H9 (cell line): ENCODE measurements around the gene GSTA4. TPM values are rescaled to one million over a fixed set of nuclear protein-coding genes. Genes with fewer than 3 reads are reported as not detected.

Experiments
- DNase-seq: peaks from one replicate; pipeline ENCODE4 v3.0.0-alpha.2; 2017
- H2AFZ ChIP-seq: one replicate; pipeline ENCODE4 v1.6.1; 2013; ENCODE audit warnings: mild to moderate bottlenecking, low read length, control low read depth, moderate library complexity
- H2AK5ac ChIP-seq: 2 replicates; pipeline ENCODE4 v1.6.1; 2013; ENCODE audit warnings: low read length, control low read depth, mixed read lengths; ENCODE audit not compliant: insufficient read length
- H2BK120ac ChIP-seq: one replicate; pipeline ENCODE4 v1.6.1; 2013; ENCODE audit warnings: low read depth, mild to moderate bottlenecking, low read length, control low read depth, inconsistent platforms; ENCODE audit not compliant: poor library complexity, severe bottlenecking
- H2BK12ac ChIP-seq: 2 replicates; pipeline ENCODE4 v1.6.1; 2013; ENCODE audit warnings: low read length, control low read depth, mixed read lengths, low read depth; ENCODE audit not compliant: insufficient read length
- H2BK15ac ChIP-seq: 2 replicates; pipeline ENCODE4 v1.6.1; 2013; ENCODE audit warnings: low read depth, low read length, control low read depth
- H2BK20ac ChIP-seq: one replicate; pipeline ENCODE4 v1.6.1; 2013; ENCODE audit warnings: low read depth, mild to moderate bottlenecking, low read length, control low read depth, inconsistent platforms; ENCODE audit not compliant: poor library complexity, severe bottlenecking
- H2BK5ac ChIP-seq: 2 replicates; pipeline ENCODE4 v1.6.1; 2013; ENCODE audit warnings: low read length, control low read depth, mixed read lengths; ENCODE audit not compliant: insufficient read length
- H3K14ac ChIP-seq: 2 replicates; pipeline ENCODE4 v1.6.1; 2013; ENCODE audit warnings: low read length, control low read depth; ENCODE audit not compliant: insufficient read depth
- H3K18ac ChIP-seq: 2 replicates; pipeline ENCODE4 v1.6.1; 2013; ENCODE audit warnings: low read depth, mild to moderate bottlenecking, mixed read lengths, low read length, control low read depth; ENCODE audit not compliant: insufficient read length
- H3K23ac ChIP-seq: 2 replicates; pipeline ENCODE4 v1.6.1; 2013; ENCODE audit warnings: low read length, control low read depth, mixed read lengths, low read depth; ENCODE audit not compliant: insufficient read length
- H3K23me2 ChIP-seq: 2 replicates; pipeline ENCODE4 v1.6.1; 2013; ENCODE audit warnings: low read depth, mild to moderate bottlenecking, mixed read lengths, low read length, control low read depth; ENCODE audit not compliant: insufficient read length, poor library complexity, severe bottlenecking
- H3K27ac ChIP-seq: 2 replicates; pipeline ENCODE4 v1.5.1; 2013; ENCODE audit warnings: low read length, control low read depth, mixed read lengths, low read depth; ENCODE audit not compliant: insufficient read length
- H3K27me3 ChIP-seq: 2 replicates; pipeline ENCODE4 v1.6.1; 2013; ENCODE audit warnings: low read length, control low read depth, inconsistent platforms; ENCODE audit not compliant: insufficient read depth
- H3K4ac ChIP-seq: 2 replicates; pipeline ENCODE4 v1.6.1; 2013; ENCODE audit warnings: low read depth, mild to moderate bottlenecking, control low read depth, inconsistent platforms, low read length, moderate library complexity
- H3K4me1 ChIP-seq: 2 replicates; pipeline ENCODE4 v1.6.1; 2013; ENCODE audit warnings: low read length, control low read depth, inconsistent platforms; ENCODE audit not compliant: insufficient read depth
- H3K4me2 ChIP-seq: 2 replicates; pipeline ENCODE4 v1.6.1; 2013; ENCODE audit warnings: low read length, control low read depth, mixed read lengths; ENCODE audit not compliant: insufficient read length, insufficient read depth
- H3K56ac ChIP-seq: 2 replicates; pipeline ENCODE4 v1.6.1; 2013; ENCODE audit warnings: low read depth, mild to moderate bottlenecking, mixed read lengths, low read length, control low read depth; ENCODE audit not compliant: insufficient read length
- H3K79me1 ChIP-seq: 2 replicates; pipeline ENCODE4 v1.6.1; 2013; ENCODE audit warnings: low read depth, mild to moderate bottlenecking, moderate library complexity, low read length, control low read depth, inconsistent platforms; ENCODE audit not compliant: insufficient read depth, poor library complexity, severe bottlenecking
- H3K79me2 ChIP-seq: 2 replicates; pipeline ENCODE4 v1.6.1; 2013; ENCODE audit warnings: low read length, control low read depth, inconsistent platforms; ENCODE audit not compliant: insufficient read depth
- H3K9ac ChIP-seq: 2 replicates; pipeline ENCODE4 v1.6.1; 2013; ENCODE audit warnings: low read length, control low read depth, mixed read lengths; ENCODE audit not compliant: insufficient read length; ENCODE audit errors: extremely low read depth
- H3K9me3 ChIP-seq: one replicate; pipeline ENCODE4 v1.6.1; 2013; ENCODE audit warnings: low read depth, low read length, inconsistent platforms; ENCODE audit not compliant: control insufficient read depth
- H3T11ph ChIP-seq: one replicate; pipeline ENCODE4 v1.6.1; 2013; ENCODE audit warnings: mild to moderate bottlenecking, low read length, control low read depth, inconsistent platforms
- H4K20me1 ChIP-seq: one replicate; pipeline ENCODE4 v1.6.1; 2013; ENCODE audit not compliant: control insufficient read depth, insufficient read length, insufficient read depth
- H4K5ac ChIP-seq: 2 replicates; pipeline ENCODE4 v1.6.1; 2013; ENCODE audit warnings: low read depth, mild to moderate bottlenecking, mixed read lengths, low read length, control low read depth; ENCODE audit not compliant: insufficient read length
- H4K8ac ChIP-seq: replicated peaks from 2 replicates; pipeline ENCODE4 v1.6.1; 2013; ENCODE audit warnings: low read length, control low read depth, mixed read lengths, low read depth; ENCODE audit not compliant: insufficient read length
- H4K91ac ChIP-seq: 2 replicates; pipeline ENCODE4 v1.6.1; 2013; ENCODE audit warnings: low read depth, mild to moderate bottlenecking, moderate library complexity, mixed read lengths, low read length, control low read depth; ENCODE audit not compliant: insufficient read length
- H3K27ac Mint-ChIP-seq, 3 experiments: 2 replicates in 2 of 3; 3 replicates in 1 of 3; pipeline ENCODE4 v1.8.0; 2020 to 2021; ENCODE audit warnings: mixed read lengths in 3 of 3, mild to moderate bottlenecking in 1 of 3, moderate library complexity in 1 of 3
- H3K27me3 Mint-ChIP-seq: 2 replicates; pipeline ENCODE4 v1.8.0; 2021; ENCODE audit warnings: low read depth, mild to moderate bottlenecking, moderate library complexity, mixed read lengths
- H3K36me3 Mint-ChIP-seq, 3 experiments: 2 replicates in 2 of 3; 3 replicates in 1 of 3; pipeline ENCODE4 v1.8.0; 2020 to 2021; ENCODE audit warnings: low read depth in 3 of 3, mixed read lengths in 3 of 3; ENCODE audit not compliant: insufficient read depth in 1 of 3
- H3K4me1 Mint-ChIP-seq, 2 experiments: 2 replicates each; pipeline ENCODE4 v1.8.0; 2020; ENCODE audit warnings: mixed read lengths in 2 of 2
- H3K4me3 Mint-ChIP-seq, 2 experiments: 2 replicates in 1 of 2; 3 replicates in 1 of 2; pipeline ENCODE4 v1.8.0; 2020 to 2021; ENCODE audit warnings: mild to moderate bottlenecking in 2 of 2, mixed read lengths in 2 of 2, moderate library complexity in 1 of 2
- H3K9me3 Mint-ChIP-seq, 2 experiments: 2 replicates in 1 of 2; 3 replicates in 1 of 2; pipeline ENCODE4 v1.8.0; 2020; ENCODE audit warnings: mild to moderate bottlenecking in 2 of 2, mixed read lengths in 2 of 2, moderate library complexity in 1 of 2
- CTCF ChIP-seq: fragments of 200-600 bp; sonication (generic); conservative IDR thresholded peaks from 3 replicates; pipeline ENCODE4 v1.8.0; 2021; ENCODE audit warnings: antibody characterized with exemption, mild to moderate bottlenecking
- WGBS: extraction: QIAGEN DNeasy Blood & Tissue Kit; methylation state at CpG from one replicate; pipeline ENCODE4 v1.1.7; 2013; ENCODE audit warnings: missing lambda C conversion rate, low lambda C conversion rate, mixed read lengths; ENCODE audit not compliant: insufficient read length; ENCODE audit errors: extremely low coverage; 5-methylcytosine and 5-hydroxymethylcytosine counted together
- total RNA-seq: library from RNA; stranded (reverse); gene quantifications from 2 replicates; pipeline ENCODE4 v1.2.1, GENCODE V29; 2021

The GSTA4 gene
- total RNA-seq, 1 experiment from 2014 or later, result 32.1 TPM

GRCh38 chr6:52984247-52984646 is 10.8 kb downstream of the GSTA4 start:
- Histone ChIP-seq H3K56ac (no peak overlapping the region), H2AFZ (no peak overlapping the region), H2AK5ac (no peak overlapping the region), H3K27me3 (no peaks in the 10 kb centered on the region; the same call in 1 of the 2 replicates), H4K91ac (no peak overlapping the region), H3K79me2 (no peaks in the 10 kb centered on the region), H3K4me2 (no peak overlapping the region), H3T11ph (no peak overlapping the region), H2BK120ac (no peak overlapping the region), H3K9me3 (no peaks in the 10 kb centered on the region), H3K23ac (no peak overlapping the region), H3K4ac (no peak overlapping the region), H4K20me1 (no peaks in the 10 kb centered on the region), H3K4me1 (no peaks in the 10 kb centered on the region), H2BK12ac (no peak overlapping the region), H3K14ac (no peak overlapping the region), H3K23me2 (no peaks in the 10 kb centered on the region), H2BK20ac (no peak overlapping the region), H3K9ac (no peak overlapping the region), H2BK15ac (no peak overlapping the region), H3K79me1 (no peaks in the 10 kb centered on the region), H3K18ac (no peak overlapping the region), H4K8ac (no peak overlapping the region), H3K27ac (no peak overlapping the region), H4K5ac (no peak overlapping the region), H2BK5ac (no peak overlapping the region)
- H3K27ac Mint-ChIP-seq, result no peak overlapping the region
- no peaks in the 10 kb centered on the region for H3K9me3 Mint-ChIP-seq
- peaks cover 7 to 8% of the 10 kb centered on the region in 2 experiments for H3K4me1 Mint-ChIP-seq
- no peaks in the 10 kb centered on the region for H3K27me3 Mint-ChIP-seq
- no CpG with 5 or more reads among the region's 3 CpGs for WGBS
- DNase-seq, result no peak
- peaks cover 1 to 42% (median 39%) of the 10 kb centered on the region in 3 experiments; a peak in 6 of 7 replicates for H3K36me3 Mint-ChIP-seq
- no peak overlapping the region for H3K4me3 Mint-ChIP-seq
- no peak for TF ChIP-seq CTCF
